H9 (cell line): ENCODE measurements around the gene FOXD4. TPM values are rescaled to one million over a fixed set of nuclear protein-coding genes. Genes with fewer than 3 reads are reported as not detected.
"Not testable (repeated sequence)": the region's sequence is repeated elsewhere in the genome, so short reads cannot be mapped to it uniquely, and the experiment has no call there.

Source experiments
- DNase-seq: peaks from one replicate; pipeline ENCODE4 v3.0.0-alpha.2; 2017
- H2AFZ ChIP-seq: one replicate; pipeline ENCODE4 v1.6.1; 2013; ENCODE audit warnings: mild to moderate bottlenecking, low read length, control low read depth, moderate library complexity
- H2AK5ac ChIP-seq: 2 replicates; pipeline ENCODE4 v1.6.1; 2013; ENCODE audit warnings: low read length, control low read depth, mixed read lengths; ENCODE audit not compliant: insufficient read length
- H2BK120ac ChIP-seq: one replicate; pipeline ENCODE4 v1.6.1; 2013; ENCODE audit warnings: low read depth, mild to moderate bottlenecking, low read length, control low read depth, inconsistent platforms; ENCODE audit not compliant: poor library complexity, severe bottlenecking
- H2BK12ac ChIP-seq: 2 replicates; pipeline ENCODE4 v1.6.1; 2013; ENCODE audit warnings: low read length, control low read depth, mixed read lengths, low read depth; ENCODE audit not compliant: insufficient read length
- H2BK15ac ChIP-seq: 2 replicates; pipeline ENCODE4 v1.6.1; 2013; ENCODE audit warnings: low read depth, low read length, control low read depth
- H2BK20ac ChIP-seq: one replicate; pipeline ENCODE4 v1.6.1; 2013; ENCODE audit warnings: low read depth, mild to moderate bottlenecking, low read length, control low read depth, inconsistent platforms; ENCODE audit not compliant: poor library complexity, severe bottlenecking
- H2BK5ac ChIP-seq: 2 replicates; pipeline ENCODE4 v1.6.1; 2013; ENCODE audit warnings: low read length, control low read depth, mixed read lengths; ENCODE audit not compliant: insufficient read length
- H3K14ac ChIP-seq: 2 replicates; pipeline ENCODE4 v1.6.1; 2013; ENCODE audit warnings: low read length, control low read depth; ENCODE audit not compliant: insufficient read depth
- H3K18ac ChIP-seq: 2 replicates; pipeline ENCODE4 v1.6.1; 2013; ENCODE audit warnings: low read depth, mild to moderate bottlenecking, mixed read lengths, low read length, control low read depth; ENCODE audit not compliant: insufficient read length
- H3K23ac ChIP-seq: 2 replicates; pipeline ENCODE4 v1.6.1; 2013; ENCODE audit warnings: low read length, control low read depth, mixed read lengths, low read depth; ENCODE audit not compliant: insufficient read length
- H3K23me2 ChIP-seq: 2 replicates; pipeline ENCODE4 v1.6.1; 2013; ENCODE audit warnings: low read depth, mild to moderate bottlenecking, mixed read lengths, low read length, control low read depth; ENCODE audit not compliant: insufficient read length, poor library complexity, severe bottlenecking
- H3K27ac ChIP-seq: 2 replicates; pipeline ENCODE4 v1.5.1; 2013; ENCODE audit warnings: low read length, control low read depth, mixed read lengths, low read depth; ENCODE audit not compliant: insufficient read length
- H3K27me3 ChIP-seq: 2 replicates; pipeline ENCODE4 v1.6.1; 2013; ENCODE audit warnings: low read length, control low read depth, inconsistent platforms; ENCODE audit not compliant: insufficient read depth
- H3K4ac ChIP-seq: 2 replicates; pipeline ENCODE4 v1.6.1; 2013; ENCODE audit warnings: low read depth, mild to moderate bottlenecking, control low read depth, inconsistent platforms, low read length, moderate library complexity
- H3K4me1 ChIP-seq: 2 replicates; pipeline ENCODE4 v1.6.1; 2013; ENCODE audit warnings: low read length, control low read depth, inconsistent platforms; ENCODE audit not compliant: insufficient read depth
- H3K4me2 ChIP-seq: 2 replicates; pipeline ENCODE4 v1.6.1; 2013; ENCODE audit warnings: low read length, control low read depth, mixed read lengths; ENCODE audit not compliant: insufficient read length, insufficient read depth
- H3K56ac ChIP-seq: 2 replicates; pipeline ENCODE4 v1.6.1; 2013; ENCODE audit warnings: low read depth, mild to moderate bottlenecking, mixed read lengths, low read length, control low read depth; ENCODE audit not compliant: insufficient read length
- H3K79me1 ChIP-seq: 2 replicates; pipeline ENCODE4 v1.6.1; 2013; ENCODE audit warnings: low read depth, mild to moderate bottlenecking, moderate library complexity, low read length, control low read depth, inconsistent platforms; ENCODE audit not compliant: insufficient read depth, poor library complexity, severe bottlenecking
- H3K79me2 ChIP-seq: 2 replicates; pipeline ENCODE4 v1.6.1; 2013; ENCODE audit warnings: low read length, control low read depth, inconsistent platforms; ENCODE audit not compliant: insufficient read depth
- H3K9ac ChIP-seq: 2 replicates; pipeline ENCODE4 v1.6.1; 2013; ENCODE audit warnings: low read length, control low read depth, mixed read lengths; ENCODE audit not compliant: insufficient read length; ENCODE audit errors: extremely low read depth
- H3K9me3 ChIP-seq: one replicate; pipeline ENCODE4 v1.6.1; 2013; ENCODE audit warnings: low read depth, low read length, inconsistent platforms; ENCODE audit not compliant: control insufficient read depth
- H3T11ph ChIP-seq: one replicate; pipeline ENCODE4 v1.6.1; 2013; ENCODE audit warnings: mild to moderate bottlenecking, low read length, control low read depth, inconsistent platforms
- H4K20me1 ChIP-seq: one replicate; pipeline ENCODE4 v1.6.1; 2013; ENCODE audit not compliant: control insufficient read depth, insufficient read length, insufficient read depth
- H4K5ac ChIP-seq: 2 replicates; pipeline ENCODE4 v1.6.1; 2013; ENCODE audit warnings: low read depth, mild to moderate bottlenecking, mixed read lengths, low read length, control low read depth; ENCODE audit not compliant: insufficient read length
- H4K8ac ChIP-seq: replicated peaks from 2 replicates; pipeline ENCODE4 v1.6.1; 2013; ENCODE audit warnings: low read length, control low read depth, mixed read lengths, low read depth; ENCODE audit not compliant: insufficient read length
- H4K91ac ChIP-seq: 2 replicates; pipeline ENCODE4 v1.6.1; 2013; ENCODE audit warnings: low read depth, mild to moderate bottlenecking, moderate library complexity, mixed read lengths, low read length, control low read depth; ENCODE audit not compliant: insufficient read length
- H3K27ac Mint-ChIP-seq, 3 experiments: 2 replicates in 2 of 3; 3 replicates in 1 of 3; pipeline ENCODE4 v1.8.0; 2020 to 2021; ENCODE audit warnings: mixed read lengths in 3 of 3, mild to moderate bottlenecking in 1 of 3, moderate library complexity in 1 of 3
- H3K27me3 Mint-ChIP-seq: 2 replicates; pipeline ENCODE4 v1.8.0; 2021; ENCODE audit warnings: low read depth, mild to moderate bottlenecking, moderate library complexity, mixed read lengths
- H3K36me3 Mint-ChIP-seq, 3 experiments: 2 replicates in 2 of 3; 3 replicates in 1 of 3; pipeline ENCODE4 v1.8.0; 2020 to 2021; ENCODE audit warnings: low read depth in 3 of 3, mixed read lengths in 3 of 3; ENCODE audit not compliant: insufficient read depth in 1 of 3
- H3K4me1 Mint-ChIP-seq, 2 experiments: 2 replicates each; pipeline ENCODE4 v1.8.0; 2020; ENCODE audit warnings: mixed read lengths in 2 of 2
- H3K4me3 Mint-ChIP-seq, 2 experiments: 2 replicates in 1 of 2; 3 replicates in 1 of 2; pipeline ENCODE4 v1.8.0; 2020 to 2021; ENCODE audit warnings: mild to moderate bottlenecking in 2 of 2, mixed read lengths in 2 of 2, moderate library complexity in 1 of 2
- H3K9me3 Mint-ChIP-seq, 2 experiments: 2 replicates in 1 of 2; 3 replicates in 1 of 2; pipeline ENCODE4 v1.8.0; 2020; ENCODE audit warnings: mild to moderate bottlenecking in 2 of 2, mixed read lengths in 2 of 2, moderate library complexity in 1 of 2
- WGBS: extraction: QIAGEN DNeasy Blood & Tissue Kit; methylation state at CpG from one replicate; pipeline ENCODE4 v1.1.7; 2013; ENCODE audit warnings: missing lambda C conversion rate, low lambda C conversion rate, mixed read lengths; ENCODE audit not compliant: insufficient read length; ENCODE audit errors: extremely low coverage; 5-methylcytosine and 5-hydroxymethylcytosine counted together
- total RNA-seq: library from RNA; stranded (reverse); gene quantifications from 2 replicates; pipeline ENCODE4 v1.2.1, GENCODE V29; 2021

Gene FOXD4
- total RNA-seq, 1 experiment from 2014 or later, result 0.20 TPM

- H3K4me1 Mint-ChIP-seq, H2AFZ ChIP-seq, H3K9me3 ChIP-seq, H4K20me1 ChIP-seq, H2BK5ac ChIP-seq, H3K36me3 Mint-ChIP-seq, H3K9me3 Mint-ChIP-seq, H3K27ac Mint-ChIP-seq, H3T11ph ChIP-seq, H3K23me2 ChIP-seq, H3K18ac ChIP-seq, H3K27me3 ChIP-seq, H3K4me2 ChIP-seq, H2BK120ac ChIP-seq, H4K8ac ChIP-seq, H2BK15ac ChIP-seq, H4K91ac ChIP-seq, H3K4me3 Mint-ChIP-seq, H3K79me1 ChIP-seq, H3K23ac ChIP-seq, H2AK5ac ChIP-seq, H3K14ac ChIP-seq, H4K5ac ChIP-seq, H3K4me1 ChIP-seq, H3K4ac ChIP-seq, H2BK20ac ChIP-seq, H3K79me2 ChIP-seq, DNase-seq, H3K56ac ChIP-seq, H3K27ac ChIP-seq, H2BK12ac ChIP-seq, H3K9ac ChIP-seq: not testable (repeated sequence)
- H3K27me3 Mint-ChIP-seq, result peaks cover 28% of the 10 kb centered on the region
- WGBS, result no CpG with 5 or more reads among the region's 31 CpGs
Observed at GRCh38 chr9:82932-83689, 35.1 kb downstream of the FOXD4 start.

GRCh38 chr9:78333-78732 is 39.9 kb downstream of the FOXD4 start:
- H3K23ac ChIP-seq, H3K27ac ChIP-seq, H3K79me2 ChIP-seq, H3K27me3 ChIP-seq, DNase-seq, H2BK20ac ChIP-seq, H3K4me3 Mint-ChIP-seq, H3K9ac ChIP-seq, H3K18ac ChIP-seq, H2BK15ac ChIP-seq, H3T11ph ChIP-seq, H3K79me1 ChIP-seq, H2BK12ac ChIP-seq, H4K20me1 ChIP-seq, H3K56ac ChIP-seq, H3K4ac ChIP-seq, H4K8ac ChIP-seq, H2AK5ac ChIP-seq, H2BK5ac ChIP-seq, H4K91ac ChIP-seq, H3K36me3 Mint-ChIP-seq, H3K9me3 Mint-ChIP-seq, H3K27ac Mint-ChIP-seq, H2BK120ac ChIP-seq, H2AFZ ChIP-seq, H3K23me2 ChIP-seq, H3K4me1 ChIP-seq, H3K4me2 ChIP-seq, H3K14ac ChIP-seq, H3K4me1 Mint-ChIP-seq, H4K5ac ChIP-seq, H3K9me3 ChIP-seq: not testable (repeated sequence)
- no CpG with 5 or more reads among the region's 3 CpGs for WGBS
- peaks cover 38% of the 10 kb centered on the region for H3K27me3 Mint-ChIP-seq
